CD14-positive monocyte (primary cell): Measurements from ENCODE around the gene ST3GAL2. TPM values are rescaled to one million over a fixed set of nuclear protein-coding genes. Genes with fewer than 3 reads are reported as not detected.

ENCODE experiments used
- DNase-seq, 3 donors: peaks; one replicate each; pipeline ENCODE4 v3.0.0-alpha.2; 2011 to 2022
- H2AFZ ChIP-seq: 2 replicates; pipeline ENCODE4 v1.6.0; 2012; ENCODE audit warnings: mild to moderate bottlenecking, low read depth, low read length, inconsistent platforms; ENCODE audit not compliant: insufficient read depth, poor library complexity, severe bottlenecking
- H3K27ac ChIP-seq, 2 donors: 1 replicate in 1 of 2; 2 replicates in 1 of 2; pipeline ENCODE4 v1.5.1; 2012 to 2013; ENCODE audit warnings: low read length in 2 of 2, control low read depth in 1 of 2, inconsistent platforms in 1 of 2, low read depth in 1 of 2, mild to moderate bottlenecking in 1 of 2
- H3K27me3 ChIP-seq, 2 donors: one replicate each; pipeline versions ENCODE4 v1.6.0 to v1.6.1; 2011 to 2013; ENCODE audit warnings: low read length in 2 of 2; ENCODE audit not compliant: control insufficient read depth in 2 of 2, insufficient read depth in 2 of 2
- H3K36me3 ChIP-seq, 2 donors: replicated peaks in 1 of 2; 1 replicate in 1 of 2; 2 replicates in 1 of 2; pipeline versions ENCODE4 v1.5.1 to v1.6.1; 2012 to 2013; ENCODE audit warnings: low read length in 2 of 2, control low read depth in 1 of 2, inconsistent platforms in 1 of 2, mild to moderate bottlenecking in 1 of 2; ENCODE audit not compliant: insufficient read depth in 2 of 2, control insufficient read depth in 1 of 2
- H3K4me1 ChIP-seq, 2 donors: 1 replicate in 1 of 2; 2 replicates in 1 of 2; pipeline versions ENCODE4 v1.5.1 to v1.6.1; 2012 to 2013; ENCODE audit warnings: low read length in 2 of 2, control low read depth in 1 of 2, inconsistent platforms in 1 of 2, mild to moderate bottlenecking in 1 of 2, moderate library complexity in 1 of 2; ENCODE audit not compliant: insufficient read depth in 2 of 2, control insufficient read depth in 1 of 2
- H3K4me2 ChIP-seq: replicated peaks from 2 replicates; pipeline ENCODE3; 2012; ENCODE audit warnings: low read length, moderate library complexity, mild to moderate bottlenecking; ENCODE audit not compliant: poor library complexity, severe bottlenecking; ENCODE audit errors: extremely low read depth
- H3K4me3 ChIP-seq, 3 experiments: fragments of 200-600 bp in 1 of 3; sonication (generic) in 1 of 3; replicated peaks in 1 of 3; 1 replicate in 2 of 3; 2 replicates in 1 of 3; pipeline ENCODE4 v1.5.1; 2011 to 2013; ENCODE audit warnings: low read length in 3 of 3, mild to moderate bottlenecking in 3 of 3, control low read depth in 2 of 3, low read depth in 2 of 3, inconsistent platforms in 1 of 3, moderate library complexity in 1 of 3
- H3K79me2 ChIP-seq: 2 replicates; pipeline ENCODE4 v1.6.0; 2012; ENCODE audit warnings: mild to moderate bottlenecking, control low read depth, inconsistent platforms, low read length, moderate library complexity; ENCODE audit not compliant: insufficient read depth
- H3K9ac ChIP-seq: 2 replicates; pipeline ENCODE4 v1.6.0; 2017; ENCODE audit warnings: low read length, mild to moderate bottlenecking; ENCODE audit not compliant: insufficient read depth, poor library complexity, severe bottlenecking
- H3K9me3 ChIP-seq, 2 donors: replicated peaks in 1 of 2; 1 replicate in 1 of 2; 2 replicates in 1 of 2; pipeline versions ENCODE4 v1.5.1 to v1.6.1; 2012 to 2013; ENCODE audit warnings: low read length in 2 of 2, control low read depth in 1 of 2; ENCODE audit not compliant: control insufficient read depth in 1 of 2, insufficient read depth in 1 of 2
- H4K20me1 ChIP-seq: 2 replicates; pipeline ENCODE4 v1.6.0; 2012; ENCODE audit warnings: mild to moderate bottlenecking, low read length, control low read depth, moderate library complexity; ENCODE audit not compliant: insufficient read depth
- H3K27ac Mint-ChIP-seq, 7 donors: one replicate each; pipeline ENCODE4 v1.8.0; 2020; ENCODE audit warnings: mild to moderate bottlenecking in 7 of 7, mixed read lengths in 7 of 7, moderate library complexity in 6 of 7, inconsistent platforms in 2 of 7
- H3K27me3 Mint-ChIP-seq, 3 donors: one replicate each; pipeline ENCODE4 v1.8.0; 2021 to 2022; ENCODE audit warnings: low read depth in 3 of 3, mild to moderate bottlenecking in 3 of 3, mixed read lengths in 3 of 3, moderate library complexity in 3 of 3, inconsistent platforms in 1 of 3
- H3K36me3 Mint-ChIP-seq, 2 donors: one replicate each; pipeline ENCODE4 v1.8.0; 2020; ENCODE audit warnings: mixed read lengths in 2 of 2, inconsistent platforms in 1 of 2, mild to moderate bottlenecking in 1 of 2
- H3K4me1 Mint-ChIP-seq: one replicate; pipeline ENCODE4 v1.8.0; 2020; ENCODE audit warnings: mild to moderate bottlenecking, mixed read lengths
- H3K4me3 Mint-ChIP-seq, 2 donors: one replicate each; pipeline ENCODE4 v1.8.0; 2020; ENCODE audit warnings: mild to moderate bottlenecking in 2 of 2, mixed read lengths in 2 of 2, moderate library complexity in 1 of 2
- H3K9me3 Mint-ChIP-seq, 7 donors: one replicate each; pipeline ENCODE4 v1.8.0; 2020 to 2022; ENCODE audit warnings: mixed read lengths in 7 of 7, mild to moderate bottlenecking in 6 of 7, moderate library complexity in 6 of 7, inconsistent platforms in 2 of 7
- WGBS: methylation state at CpG from one replicate; pipeline ENCODE4 v1.1.5; 2013; ENCODE audit warnings: missing lambda C conversion rate; ENCODE audit not compliant: insufficient coverage; 5-methylcytosine and 5-hydroxymethylcytosine counted together
- intact Hi-C, 2 donors: fragments of 100-400 bp; cut with micrococcal nuclease; formaldehyde crosslinking; loops; one replicate each; pipeline versions ENCODE4 v1.15.0 to v1.15.1; 2023
- polyA plus RNA-seq, 3 donors: library from polyadenylated mRNA; depleted of rRNA in 1 of 3; unstranded in 2 of 3; stranded (reverse) in 1 of 3; fragments of 300-500 nt in 2 of 3; fragments of >200 nt in 1 of 3; fragmentation: Illumina TruSeq in 2 of 3; gene quantifications; 1 replicate in 2 of 3; 2 replicates in 1 of 3; pipeline ENCODE4 v1.2.3, GENCODE V29; 2012 to 2021
- TF ChIP-seq, protein P1 (sequence below): fragments of 200-600 bp; IDR thresholded peaks from one replicate; pipeline ENCODE4 v1.8.0; 2022; ENCODE audit warnings: antibody characterized with exemption, mild to moderate bottlenecking

Gene ST3GAL2
- polyA plus RNA-seq, 3 donors: 13.5 to 20.0 (median 18.4) TPM

DNA sequence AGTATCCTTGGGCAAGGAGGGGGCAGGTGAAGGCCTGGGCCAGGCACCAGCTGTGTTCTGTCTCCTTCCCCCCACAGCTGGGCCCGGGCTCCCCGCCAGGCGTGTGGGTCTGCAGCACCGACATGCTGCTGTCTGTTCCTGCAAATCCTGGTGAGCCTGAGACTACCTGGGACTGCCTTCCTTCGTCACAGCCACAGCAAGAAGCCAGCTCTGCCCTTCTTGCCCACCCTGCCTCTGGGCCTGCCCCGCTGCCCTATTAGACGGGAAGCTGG lies 27.8 kb upstream of the ST3GAL2 start:
- Histone ChIP-seq H3K79me2 (no peaks in the 10 kb centered on the region), H2AFZ (no peak overlapping the region), H3K4me1 (peaks cover 9 to 11% of the 10 kb centered on the region in 2 donors), H3K27ac (no peak overlapping the region), H3K4me3 (no peak overlapping the region), H3K9me3 (no peaks in the 10 kb centered on the region), H3K4me2 (no peak overlapping the region), H4K20me1 (no peaks in the 10 kb centered on the region), H3K36me3 (peaks cover 18 to 25% of the 10 kb centered on the region in 2 donors), H3K27me3 (no peaks in the 10 kb centered on the region), H3K9ac (no peak overlapping the region)
- 95% methylated on average over 5 of the region's 7 CpGs for WGBS
- no peak for DNase-seq
- Mint-ChIP-seq H3K27ac (no peak overlapping the region), H3K36me3 (peaks cover 18 to 50% of the 10 kb centered on the region in 2 donors), H3K9me3 (no peaks in the 10 kb centered on the region), H3K4me3 (no peak overlapping the region), H3K4me1 (peaks cover 9% of the 10 kb centered on the region), H3K27me3 (no peaks in the 10 kb centered on the region)
- TF ChIP-seq, protein P1, sequence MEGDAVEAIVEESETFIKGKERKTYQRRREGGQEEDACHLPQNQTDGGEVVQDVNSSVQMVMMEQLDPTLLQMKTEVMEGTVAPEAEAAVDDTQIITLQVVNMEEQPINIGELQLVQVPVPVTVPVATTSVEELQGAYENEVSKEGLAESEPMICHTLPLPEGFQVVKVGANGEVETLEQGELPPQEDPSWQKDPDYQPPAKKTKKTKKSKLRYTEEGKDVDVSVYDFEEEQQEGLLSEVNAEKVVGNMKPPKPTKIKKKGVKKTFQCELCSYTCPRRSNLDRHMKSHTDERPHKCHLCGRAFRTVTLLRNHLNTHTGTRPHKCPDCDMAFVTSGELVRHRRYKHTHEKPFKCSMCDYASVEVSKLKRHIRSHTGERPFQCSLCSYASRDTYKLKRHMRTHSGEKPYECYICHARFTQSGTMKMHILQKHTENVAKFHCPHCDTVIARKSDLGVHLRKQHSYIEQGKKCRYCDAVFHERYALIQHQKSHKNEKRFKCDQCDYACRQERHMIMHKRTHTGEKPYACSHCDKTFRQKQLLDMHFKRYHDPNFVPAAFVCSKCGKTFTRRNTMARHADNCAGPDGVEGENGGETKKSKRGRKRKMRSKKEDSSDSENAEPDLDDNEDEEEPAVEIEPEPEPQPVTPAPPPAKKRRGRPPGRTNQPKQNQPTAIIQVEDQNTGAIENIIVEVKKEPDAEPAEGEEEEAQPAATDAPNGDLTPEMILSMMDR: no peak
- intact Hi-C loops: no loop called here

DNA sequence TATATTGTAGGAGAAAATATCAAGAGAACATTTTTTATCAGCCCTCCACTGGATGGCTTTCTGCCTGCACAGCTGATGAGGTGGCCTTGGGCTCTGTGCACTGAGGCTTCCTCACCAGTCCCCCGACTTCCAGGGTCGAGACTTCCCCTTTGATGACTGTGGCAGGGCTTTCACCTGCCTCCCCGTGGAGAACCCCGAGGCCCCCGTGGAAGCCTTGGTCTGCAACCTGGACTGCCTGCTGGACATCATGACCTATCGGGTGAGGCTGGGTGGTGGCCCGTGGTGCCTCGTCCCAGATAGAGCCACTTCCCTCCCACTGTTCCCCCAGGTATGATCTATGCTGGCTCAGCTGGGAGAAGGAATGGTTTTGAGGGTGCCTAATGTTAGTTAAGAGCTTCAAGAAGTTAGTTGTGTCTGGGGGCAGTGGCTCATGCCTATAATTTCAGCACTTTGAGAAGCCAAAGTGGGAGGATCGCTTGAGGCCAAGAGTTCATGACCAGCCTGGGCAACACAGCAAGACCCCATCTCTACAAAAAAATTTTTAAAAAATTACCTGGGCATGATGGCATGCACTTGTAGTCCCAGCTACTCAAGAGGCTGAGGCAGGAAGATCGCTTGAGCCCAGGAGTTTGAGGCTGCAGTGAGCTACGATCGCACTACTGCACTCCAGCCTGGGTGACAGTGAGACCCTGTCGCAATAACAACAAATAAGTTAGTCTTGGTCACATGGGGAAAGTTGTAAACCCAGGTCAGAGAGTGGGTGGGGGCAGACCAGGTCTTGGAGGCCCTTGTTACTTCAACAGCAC lies 27.3 kb upstream of the ST3GAL2 start:
- Histone ChIP-seq H3K79me2 (no peaks in the 10 kb centered on the region), H3K27ac (no peak overlapping the region), H2AFZ (no peak overlapping the region), H3K36me3 (peaks cover 18 to 27% of the 10 kb centered on the region in 2 donors), H3K9ac (no peak overlapping the region), H4K20me1 (no peaks in the 10 kb centered on the region), H3K4me2 (no peak overlapping the region), H3K9me3 (no peaks in the 10 kb centered on the region), H3K4me3 (no peak overlapping the region), H3K4me1 (peaks cover 4 to 6% of the 10 kb centered on the region in 2 donors), H3K27me3 (no peaks in the 10 kb centered on the region)
- Mint-ChIP-seq H3K36me3 (peaks cover 18 to 51% of the 10 kb centered on the region in 2 donors), H3K4me3 (no peak overlapping the region), H3K27ac (peak overlapping the region in 1 of 7 donors; percentile 40), H3K9me3 (no peaks in the 10 kb centered on the region), H3K4me1 (peaks cover 4% of the 10 kb centered on the region), H3K27me3 (no peaks in the 10 kb centered on the region)
- 78% methylated on average over 9 of the region's 13 CpGs for WGBS
- no peak for DNase-seq
- TF ChIP-seq, protein P1: no peak
- intact Hi-C loops: no loop called here
